Measurements from ENCODE around the gene GALR2. TPM values are rescaled to one million over a fixed set of nuclear protein-coding genes. Genes with fewer than 3 reads are reported as not detected.
A peak's percentile ranks its signal among the peaks of the same experiment; 100 is the strongest.

Gene GALR2
- total and polyA plus RNA-seq, 9 of the 15 experiments (the other 6 are each of a cell fraction or from before 2014, with no cell fraction given) = 0.34 TPM; not detected in 8

DNA sequence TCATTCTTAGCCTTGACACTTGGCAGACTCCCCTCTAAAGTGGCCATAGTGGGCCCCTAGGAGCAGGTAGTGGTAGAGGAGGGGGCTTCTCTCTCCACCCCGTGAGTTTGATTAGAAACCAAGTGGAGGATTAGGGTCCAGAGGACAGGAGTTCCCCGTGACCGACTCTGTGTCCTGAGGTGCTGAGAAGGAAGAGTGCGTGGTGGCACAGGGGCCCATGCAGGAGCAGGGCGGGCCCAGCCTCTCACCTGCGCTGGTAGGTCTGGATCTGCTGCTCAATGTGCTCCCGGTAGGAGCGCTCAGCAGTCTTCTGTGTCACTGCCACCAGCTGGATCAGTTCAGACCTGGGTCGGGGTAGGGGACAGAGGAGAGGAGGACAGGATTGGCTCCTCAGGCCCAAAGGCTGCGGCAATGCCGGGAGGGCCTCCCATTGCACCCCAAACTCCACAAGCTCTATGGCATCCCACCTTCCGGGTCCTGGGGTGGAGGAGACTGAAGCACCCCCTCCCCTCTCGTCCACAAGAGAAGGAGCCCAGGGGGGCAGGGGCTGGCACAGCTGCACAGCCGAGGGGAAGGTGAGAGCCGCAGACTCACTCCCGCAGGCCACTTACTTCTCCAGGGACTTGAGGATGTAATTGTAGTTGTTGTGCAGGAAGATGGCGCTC, 10.6 kb downstream of the GALR2 start:
- H3K27ac ChIP-seq (ENCODE audit: extremely low read depth, low read depth, low read length) = no peak overlapping the region
- peaks cover 0 to 26% of the 10 kb centered on the region in 2 experiments; a peak in 2 of 5 replicates for H3K4me1 ChIP-seq (replicated peaks in 1 of 2; ENCODE audit: control insufficient read depth in 2 of 2, insufficient read depth in 2 of 2, low read length in 2 of 2)
- POLR2A ChIA-PET = interaction anchor here (0.6 to 1.4 kb wide), 3 partner anchors 7 to 1189 kb away, joined by 3 to 4 read pairs (median 4); partner anchors contain the start of gene SRP68
- WGBS (ENCODE audit: insufficient coverage, low coverage, missing lambda C conversion rate) = 78% methylated on average over 14 of the region's 17 CpGs
- peaks cover 72% of the 10 kb centered on the region; the same call in 2 of the 3 replicates for H3K36me3 ChIP-seq (ENCODE audit: control insufficient read depth, insufficient read depth, low read length)
- no peak for FAIRE-seq
- no peaks in the 10 kb centered on the region for H3K9me1 ChIP-seq (ENCODE audit: control insufficient read depth, insufficient read depth, low read length)
- in situ Hi-C loops (cut with MboI) (no loop called here), intact Hi-C loops (cut with micrococcal nuclease) (no loop called here)
- no peak for DNase-seq (ENCODE audit: extremely low read depth in 1 of 4, low spot score in 3 of 4)
- no peak overlapping the region for H3K4me2 ChIP-seq (ENCODE audit: insufficient read depth, low read length)
- no peak for TF ChIP-seq E2F3 (CRISPR knock-in tag; IDR thresholded peaks at IDR 0.05)
- no peak for TF ChIP-seq ADNP (tag; IDR thresholded peaks at IDR 0.05)
- TF ChIP-seq STAT5A (IDR thresholded peaks at IDR 0.05; ENCODE audit: borderline replicate concordance, low read length) = no peak
- TF ChIP-seq SAFB (IDR thresholded peaks at IDR 0.05; ENCODE audit: borderline replicate concordance, low read depth, low read length) = no peak
- no peak for TF ChIP-seq TGIF2 (CRISPR knock-in tag; IDR thresholded peaks at IDR 0.05)
- no peak for TF ChIP-seq ZNF77 (CRISPR knock-in tag; IDR thresholded peaks at IDR 0.05)
- H3K9ac ChIP-seq (ENCODE audit: insufficient read depth in 1 of 2, low read depth in 2 of 2, low read length in 2 of 2) = peak overlapping the region in 1 of 2 experiments; percentile 43; a peak in 1 of 4 replicates
- H3K27me3 ChIP-seq (ENCODE audit: control insufficient read depth in 2 of 2, insufficient read depth in 2 of 2, low read length in 2 of 2) = no peaks in the 10 kb centered on the region
- no peaks in the 10 kb centered on the region for H3K9me3 ChIP-seq (replicated peaks; ENCODE audit: control insufficient read depth, insufficient read depth, low read depth, low read length)
- CTCF ChIA-PET (ENCODE audit: low intra/inter-chr PET ratio) = no interaction called here
- no peak overlapping the region for H3K4me3 ChIP-seq
- no peaks in the 10 kb centered on the region for H3K79me2 ChIP-seq (ENCODE audit: control insufficient read depth, insufficient read depth, low read length)
- no peak for ATAC-seq
- H4K20me1 ChIP-seq (replicated peaks; ENCODE audit: control insufficient read depth, insufficient read depth, low read length) = peaks cover 9% of the 10 kb centered on the region; the same call in 1 of the 2 replicates
- BruUV-seq (replicated peaks) = no TSS peak
- H2AFZ ChIP-seq (ENCODE audit: low read depth, low read length) = no peak overlapping the region

All from K562 (cell line).